ENCODE measurements around the gene UVSSA. TPM values are rescaled to one million over a fixed set of nuclear protein-coding genes. Genes with fewer than 3 reads are reported as not detected.

Gene UVSSA
- polyA plus RNA-seq, 1 of the 3 experiments (the other 2 are of a cell fraction): 14.9 TPM

- Histone ChIP-seq H3K27me3 (ENCODE audit: insufficient read depth) (no peaks in the 10 kb centered on the region), H3K4me1 (ENCODE audit: control insufficient read depth in 1 of 2, insufficient read depth in 2 of 2, low read depth in 1 of 2, low read length in 1 of 2) (peaks cover 0 to 20% of the 10 kb centered on the region in 2 experiments; a peak in 1 of 4 replicates), H3K79me2 (ENCODE audit: insufficient read depth) (peaks cover 66% of the 10 kb centered on the region), H3K4me3 (ENCODE audit: low read depth in 2 of 2, low read length in 1 of 2) (peak overlapping the region; percentile 61 to 73), H3K9ac (peak overlapping the region; percentile 79), H3K4me2 (peak overlapping the region; percentile 80), H3K36me3 (replicated peaks in 1 of 2; ENCODE audit: control insufficient read depth in 1 of 2, insufficient read depth in 2 of 2, low read length in 1 of 2) (peaks cover 5 to 10% of the 10 kb centered on the region in 2 experiments), H3K9me3 (no peaks in the 10 kb centered on the region), H2AFZ (ENCODE audit: low read depth) (no peak overlapping the region; the same call in 1 of the 2 replicates), H3K27ac (ENCODE audit: low read depth in 2 of 2, low read length in 1 of 2) (peak overlapping the region; percentile 89), H3F3A (replicated peaks; ENCODE audit: insufficient read depth) (peaks cover 19% of the 10 kb centered on the region), H4K20me1 (ENCODE audit: insufficient read depth) (peaks cover 4% of the 10 kb centered on the region), H3K9me2 (no peaks in the 10 kb centered on the region)
- POLR2A ChIA-PET: interaction anchor here (0.7 to 2.0 kb wide), 5 partner anchors 8 to 144 kb away, joined by 3 to 15 read pairs (median 3); partner anchors contain the start of genes CTBP1 and MAEA
- peak; percentile 88 for DNase-seq
- TF ChIP-seq REST (IDR thresholded peaks at IDR 0.05; ENCODE audit: low read depth, low read length) (peak; percentile 55; the same call in 1 of the 2 replicates), POLR2AphosphoS5 (IDR thresholded peaks at IDR 0.05; ENCODE audit: low read depth, low read length) (peak; percentile 10; the same call in 1 of the 2 replicates), TAF1 (IDR thresholded peaks at IDR 0.05; ENCODE audit: borderline replicate concordance, low read depth, low read length) (peak; percentile 56; the same call in 1 of the 2 replicates), USF2 (IDR thresholded peaks at IDR 0.05; ENCODE audit: borderline replicate concordance, low read depth, low read length) (no peak), RAD21 (IDR thresholded peaks at IDR 0.05; ENCODE audit: low read length) (no peak), MXI1 (IDR thresholded peaks at IDR 0.05; ENCODE audit: low read depth, low read length) (peak; percentile 51; the same call in 1 of the 2 replicates), ELF1 (IDR thresholded peaks at IDR 0.05) (peak; percentile 52; the same call in 1 of the 2 replicates), IRF3 (IDR thresholded peaks at IDR 0.05; ENCODE audit: low read depth, low read length) (no peak), FOSL2 (IDR thresholded peaks at IDR 0.05; ENCODE audit: borderline replicate concordance, low read depth) (no peak), GATA2 (CRISPR knock-in tag; IDR thresholded peaks at IDR 0.05) (no peak)
- 2% methylated on average over 16 of the region's 43 CpGs for WGBS (ENCODE audit: low lambda C conversion rate)
- CTCF ChIA-PET: interaction anchor here (1.4 to 3.8 kb wide), 4 partner anchors 9 to 282 kb away, joined by 4 to 23 read pairs (median 12); no protein-coding TSS in a partner anchor
Observed at GRCh38 chr4:1347410-1347864, 429 bp downstream of the UVSSA start.

Measured in SK-N-SH (cell line).